HG02642 (cell line): ENCODE data around the gene NT5M.

ENCODE experiments used
- ATAC-seq: cut with Tn5 transposase; IDR thresholded peaks from one replicate; pipeline ENCODE4 v1.9.1; 2021; ENCODE audit warnings: mild to moderate bottlenecking; ENCODE audit not compliant: unreplicated experiment, poor library complexity

Gene NT5M

GRCh38 chr17:17352836-17353624 lies 49.9 kb downstream of the NT5M start:
- ATAC-seq, result no peak

DNA sequence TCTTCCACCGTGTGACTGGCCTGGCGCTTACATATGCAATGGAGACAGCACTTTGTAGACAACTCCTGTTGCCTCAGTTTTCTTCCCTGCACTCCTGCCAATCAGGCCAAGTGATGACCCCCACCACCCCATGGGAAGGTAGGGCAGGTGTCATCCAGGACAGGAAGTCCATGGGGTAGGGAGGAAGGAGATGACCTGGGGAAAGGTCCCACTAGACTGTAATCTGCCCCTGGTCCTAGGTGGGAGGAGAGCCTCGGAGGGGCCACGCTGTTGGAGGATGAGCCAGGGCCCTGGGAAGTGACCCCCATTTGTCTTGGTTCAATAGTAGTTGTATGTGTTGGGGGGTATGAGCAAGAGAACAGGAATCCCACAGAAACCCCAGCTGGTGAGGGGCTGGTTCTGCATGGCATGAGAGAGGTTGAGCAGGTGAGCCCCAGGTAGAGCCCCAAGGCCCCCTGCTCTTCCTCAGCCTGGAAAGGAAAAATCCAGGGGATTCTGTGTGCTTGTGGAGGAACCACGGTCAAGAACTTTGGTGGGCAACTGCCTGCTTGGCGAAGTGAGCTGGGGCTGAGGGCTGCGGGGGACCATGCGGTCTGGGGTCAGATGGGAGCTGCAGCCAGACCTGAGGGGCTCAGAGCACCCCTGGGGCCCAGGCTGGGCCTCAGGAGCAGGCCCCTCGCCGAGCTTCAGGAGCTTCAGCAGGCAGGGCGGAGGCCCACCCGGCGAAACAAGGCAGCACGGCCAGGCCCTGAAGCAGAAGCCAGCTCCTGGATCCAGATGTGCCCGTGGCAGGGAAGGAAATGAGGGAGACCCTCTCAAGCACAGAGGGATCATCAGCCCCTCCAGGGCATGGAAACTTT lies 50.7 kb downstream of the NT5M start:
- no peak for ATAC-seq

GRCh38 chr17:17354560-17355349 lies 51.6 kb downstream of the NT5M start:
- no peak for ATAC-seq

GRCh38 chr17:17355426-17355825 lies 52.3 kb downstream of the NT5M start:
- no peak for ATAC-seq

- ATAC-seq, result no peak
Observed at GRCh38 chr17:17356149-17356930, 53.2 kb downstream of the NT5M start.

- no peak for ATAC-seq
Observed at GRCh38 chr17:17356931-17357270, 53.7 kb downstream of the NT5M start.

DNA sequence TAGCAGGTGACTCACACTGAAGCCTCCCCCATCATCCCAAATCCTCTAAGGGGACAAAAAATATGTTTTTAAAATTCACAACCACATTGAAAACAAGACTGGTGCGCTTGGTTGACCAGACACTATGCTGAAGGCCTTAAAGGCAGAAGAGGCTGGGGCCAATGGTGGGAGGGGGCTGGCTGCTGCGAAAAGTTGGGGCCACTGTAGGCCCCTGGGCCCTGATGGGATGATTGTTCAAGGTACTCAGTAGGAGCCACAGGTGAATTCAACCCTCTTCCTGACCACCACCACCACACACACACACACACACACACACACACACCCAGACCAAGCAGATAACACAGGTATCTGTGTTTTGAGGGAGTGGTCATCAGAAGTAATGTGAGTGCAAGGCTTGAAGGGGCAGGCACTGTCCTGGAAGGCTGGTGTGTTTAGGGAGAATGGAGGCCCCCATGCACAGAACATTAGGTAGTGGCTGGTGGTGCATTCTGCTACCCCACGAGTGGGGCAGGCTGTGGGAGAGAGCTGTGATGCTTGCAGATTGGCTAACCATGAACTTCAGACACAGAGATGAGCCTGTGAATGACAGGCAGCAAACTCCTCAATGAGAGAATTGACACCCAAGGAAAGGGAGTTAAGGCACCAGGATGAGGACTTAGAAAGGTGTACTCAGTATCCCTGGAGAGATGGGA lies 55.0 kb downstream of the NT5M start:
- no peak for ATAC-seq

DNA sequence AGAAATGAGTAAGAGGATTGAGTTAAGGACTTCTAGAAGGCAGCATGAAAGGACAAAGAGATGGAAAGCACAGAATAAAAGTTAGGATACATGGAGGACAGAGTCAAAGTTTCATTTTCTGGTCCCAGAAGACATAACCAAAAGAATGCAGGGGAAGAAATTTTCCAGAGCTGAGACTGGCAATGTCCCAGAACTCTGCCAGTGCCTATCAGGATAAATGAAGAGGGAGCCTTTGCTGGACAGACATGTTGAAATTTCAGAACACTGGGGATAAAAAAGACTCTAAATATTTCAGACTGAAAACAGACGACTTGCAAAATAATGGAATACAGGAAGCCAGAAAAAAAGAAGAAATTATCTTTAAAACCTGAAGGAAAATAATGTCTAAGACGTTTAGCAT lies 55.7 kb downstream of the NT5M start:
- ATAC-seq, result no peak

DNA sequence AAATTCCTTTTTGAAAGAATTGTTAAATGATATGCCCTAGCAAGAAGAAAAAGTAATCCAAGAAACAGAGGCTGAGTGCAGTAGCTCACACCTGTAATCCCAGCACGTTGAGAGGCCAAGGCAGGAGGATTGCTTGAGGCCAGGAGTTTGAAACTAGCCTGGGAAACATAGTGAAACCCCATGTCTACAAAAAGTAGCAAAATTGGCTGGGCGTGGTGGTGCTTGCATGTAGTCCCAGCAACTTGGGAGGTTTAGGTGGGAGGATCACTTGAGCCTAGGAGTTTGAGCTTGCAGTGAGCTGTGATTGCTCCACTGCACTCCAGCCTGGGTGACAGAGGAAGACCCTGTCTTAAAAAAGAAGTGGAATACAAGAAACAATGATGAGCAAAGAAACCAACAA lies 56.1 kb downstream of the NT5M start:
- no peak for ATAC-seq

- ATAC-seq, result no peak
Observed at GRCh38 chr17:17360087-17360730, 57.0 kb downstream of the NT5M start.

GRCh38 chr17:17361543-17361866 lies 58.3 kb downstream of the NT5M start:
- no peak for ATAC-seq

- no peak for ATAC-seq
Observed at GRCh38 chr17:17361867-17362539, 58.8 kb downstream of the NT5M start.

DNA sequence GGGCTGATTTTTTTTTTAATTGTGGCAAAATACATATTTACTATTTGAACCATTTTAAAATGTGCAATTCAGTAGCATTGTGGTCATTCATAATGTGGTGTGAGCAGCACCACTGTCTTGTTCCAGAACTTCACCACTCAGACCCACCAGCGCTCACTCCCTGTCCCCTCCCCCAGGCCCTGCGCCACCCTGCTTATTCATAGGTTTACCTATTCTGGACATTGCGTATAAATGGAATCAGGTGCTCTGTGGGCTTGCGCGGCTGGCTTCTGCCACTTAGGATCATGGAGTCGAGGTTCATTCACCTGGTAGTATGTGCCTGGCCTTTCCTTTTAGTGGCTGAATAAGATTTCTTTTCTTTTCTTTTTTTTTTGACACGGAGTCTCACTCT lies 59.4 kb downstream of the NT5M start:
- ATAC-seq, result no peak

GRCh38 chr17:17363638-17364337 lies 60.6 kb downstream of the NT5M start:
- ATAC-seq, result no peak

DNA sequence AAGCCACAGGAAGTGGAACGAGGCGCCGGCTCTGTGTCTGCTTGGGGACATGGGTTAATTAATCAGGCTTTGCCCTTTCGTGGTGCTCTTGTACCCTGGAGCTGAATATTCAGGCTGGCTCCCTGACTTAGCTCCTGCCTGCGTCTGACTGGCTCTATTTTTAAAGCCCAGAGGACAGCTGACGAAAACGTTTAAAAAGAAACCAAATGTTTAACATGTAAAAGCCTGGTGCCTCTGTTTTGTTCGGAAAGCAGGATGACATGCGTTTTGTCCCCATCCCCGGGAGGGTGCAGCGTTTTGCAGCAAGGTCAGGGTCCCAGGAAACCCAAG lies 61.1 kb downstream of the NT5M start:
- ATAC-seq, result no peak

- no peak for ATAC-seq
Observed at GRCh38 chr17:17365476-17366110, 62.4 kb downstream of the NT5M start.

GRCh38 chr17:17366235-17366634 lies 63.1 kb downstream of the NT5M start:
- no peak for ATAC-seq
